Endothelial cell (in vitro differentiated cells): ENCODE results near the gene MCM7. TPM values are rescaled to one million over a fixed set of nuclear protein-coding genes. Genes with fewer than 3 reads are reported as not detected.
A peak's percentile ranks its signal among the peaks of the same experiment; 100 is the strongest.

Source experiments
- DNase-seq: peaks from one replicate; pipeline ENCODE4 v3.0.0; 2021; ENCODE audit warnings: low spot score
- H3K27ac Mint-ChIP-seq: one replicate; pipeline ENCODE4 v1.8.0; 2021; ENCODE audit warnings: mixed read lengths, inconsistent platforms; ENCODE audit not compliant: unreplicated experiment
- H3K27me3 Mint-ChIP-seq: one replicate; pipeline ENCODE4 v1.8.0; 2021; ENCODE audit warnings: mild to moderate bottlenecking, moderate library complexity, mixed read lengths, inconsistent platforms; ENCODE audit not compliant: unreplicated experiment
- H3K36me3 Mint-ChIP-seq: one replicate; pipeline ENCODE4 v1.8.0; 2021; ENCODE audit warnings: mild to moderate bottlenecking, low read depth, mixed read lengths, inconsistent platforms; ENCODE audit not compliant: unreplicated experiment
- H3K4me1 Mint-ChIP-seq: one replicate; pipeline ENCODE4 v1.8.0; 2021; ENCODE audit warnings: mild to moderate bottlenecking, mixed read lengths, inconsistent platforms; ENCODE audit not compliant: unreplicated experiment
- H3K4me3 Mint-ChIP-seq: one replicate; pipeline ENCODE4 v1.8.0; 2021; ENCODE audit warnings: mild to moderate bottlenecking, mixed read lengths, inconsistent platforms; ENCODE audit not compliant: unreplicated experiment
- H3K9me3 Mint-ChIP-seq: one replicate; pipeline ENCODE4 v1.8.0; 2021; ENCODE audit warnings: mixed read lengths, inconsistent platforms; ENCODE audit not compliant: unreplicated experiment
- total RNA-seq: library from RNA; stranded (reverse); fragmentation: NEBNext Ultra II Directional; extraction: Animal tissue kit (Norgen Biotek cat#: 25700); gene quantifications from one replicate; pipeline ENCODE4 v1.2.1, GENCODE V29; 2021; ENCODE audit not compliant: unreplicated experiment
- TF ChIP-seq, protein P1 (sequence below): fragments of 200-600 bp; sonication (generic); IDR thresholded peaks from one replicate; pipeline ENCODE4 v1.5.0; 2021; ENCODE audit warnings: antibody characterized with exemption; ENCODE audit not compliant: unreplicated experiment

Gene MCM7
- total RNA-seq, 1 donor from 2014 or later: 119 TPM

DNA sequence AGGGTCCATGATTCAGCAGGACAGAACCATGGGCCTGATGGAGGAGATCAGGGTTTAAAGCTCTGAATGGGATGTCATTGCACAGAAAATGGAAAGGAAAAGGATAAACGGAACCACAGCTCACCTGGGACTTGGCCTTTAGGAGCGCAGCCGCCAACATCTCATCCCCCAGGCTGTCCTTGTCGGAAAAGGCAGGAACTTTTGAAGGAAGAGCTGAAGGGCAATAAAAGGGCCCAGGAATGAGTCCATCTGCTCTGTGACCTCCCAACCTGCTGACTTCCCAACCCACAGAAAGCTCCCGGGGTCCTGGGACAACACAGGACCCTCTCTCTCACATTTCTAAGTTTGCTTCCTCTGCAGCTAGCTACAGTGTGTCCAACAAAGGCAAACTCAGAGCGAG lies 25.8 kb downstream of the MCM7 start:
- peaks cover 22% of the 10 kb centered on the region for H3K9me3 Mint-ChIP-seq

DNA sequence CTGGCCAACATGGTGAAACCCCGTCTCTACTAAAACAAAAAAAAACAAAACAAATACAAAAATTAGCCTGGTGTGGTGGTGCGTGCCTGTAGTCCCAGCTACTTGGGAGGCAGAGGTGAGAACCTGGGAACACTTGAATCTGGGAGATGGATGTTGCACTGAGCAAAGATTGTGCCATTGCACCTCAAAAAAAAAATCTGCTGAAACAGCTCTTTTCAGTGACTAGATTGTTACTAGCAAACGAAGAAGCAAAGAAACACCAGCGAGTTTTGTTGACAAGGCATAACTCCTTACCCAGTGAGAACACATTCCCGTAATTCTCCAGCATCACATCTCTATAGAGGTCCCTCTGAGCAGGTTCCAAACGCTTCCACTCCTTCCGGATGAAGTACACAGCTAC lies 26.4 kb downstream of the MCM7 start:
- Mint-ChIP-seq H3K27me3 (peaks cover 23% of the 10 kb centered on the region), H3K4me1 (peaks cover 6% of the 10 kb centered on the region), H3K9me3 (peaks cover 23% of the 10 kb centered on the region), H3K27ac (no peak overlapping the region), H3K4me3 (peak overlapping the region; percentile 85), H3K36me3 (peaks cover 82% of the 10 kb centered on the region)
- no peak for DNase-seq
- TF ChIP-seq, protein P1, sequence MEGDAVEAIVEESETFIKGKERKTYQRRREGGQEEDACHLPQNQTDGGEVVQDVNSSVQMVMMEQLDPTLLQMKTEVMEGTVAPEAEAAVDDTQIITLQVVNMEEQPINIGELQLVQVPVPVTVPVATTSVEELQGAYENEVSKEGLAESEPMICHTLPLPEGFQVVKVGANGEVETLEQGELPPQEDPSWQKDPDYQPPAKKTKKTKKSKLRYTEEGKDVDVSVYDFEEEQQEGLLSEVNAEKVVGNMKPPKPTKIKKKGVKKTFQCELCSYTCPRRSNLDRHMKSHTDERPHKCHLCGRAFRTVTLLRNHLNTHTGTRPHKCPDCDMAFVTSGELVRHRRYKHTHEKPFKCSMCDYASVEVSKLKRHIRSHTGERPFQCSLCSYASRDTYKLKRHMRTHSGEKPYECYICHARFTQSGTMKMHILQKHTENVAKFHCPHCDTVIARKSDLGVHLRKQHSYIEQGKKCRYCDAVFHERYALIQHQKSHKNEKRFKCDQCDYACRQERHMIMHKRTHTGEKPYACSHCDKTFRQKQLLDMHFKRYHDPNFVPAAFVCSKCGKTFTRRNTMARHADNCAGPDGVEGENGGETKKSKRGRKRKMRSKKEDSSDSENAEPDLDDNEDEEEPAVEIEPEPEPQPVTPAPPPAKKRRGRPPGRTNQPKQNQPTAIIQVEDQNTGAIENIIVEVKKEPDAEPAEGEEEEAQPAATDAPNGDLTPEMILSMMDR: no peak

More for the DNA sequence above, 25.8 kb downstream of the MCM7 start:
- DNase-seq: no peak
- Mint-ChIP-seq H3K27ac (no peak overlapping the region), H3K4me3 (peak overlapping the region; percentile 85), H3K36me3 (peaks cover 76% of the 10 kb centered on the region), H3K4me1 (peaks cover 11% of the 10 kb centered on the region), H3K27me3 (peaks cover 25% of the 10 kb centered on the region)
- TF ChIP-seq, protein P1: no peak

DNA sequence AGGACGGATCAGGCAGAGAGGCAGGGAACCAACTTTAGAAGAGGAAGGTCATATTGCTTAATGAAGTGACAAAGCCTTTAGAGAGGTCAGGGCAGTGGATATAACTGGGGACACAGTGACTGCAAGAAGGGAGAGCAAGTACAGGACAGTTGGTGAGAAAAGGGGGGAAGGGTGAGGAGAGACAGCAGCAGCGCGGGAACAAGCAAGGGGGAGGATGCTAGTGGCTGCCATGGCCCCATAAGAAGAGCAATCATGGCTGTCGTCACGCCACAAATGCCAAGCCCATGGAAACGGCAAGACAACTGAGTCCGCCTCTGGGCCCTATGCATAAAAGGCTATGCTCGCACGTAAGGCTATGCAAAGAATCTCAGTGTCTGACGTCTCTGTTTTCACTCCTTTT lies 28.7 kb downstream of the MCM7 start:
- Mint-ChIP-seq H3K27me3 (peaks cover 18% of the 10 kb centered on the region), H3K4me3 (peak overlapping the region; percentile 84), H3K9me3 (peaks cover 23% of the 10 kb centered on the region), H3K36me3 (peaks cover 79% of the 10 kb centered on the region), H3K27ac (no peak overlapping the region), H3K4me1 (no peaks in the 10 kb centered on the region)
- TF ChIP-seq, protein P1: no peak
- no peak for DNase-seq

DNA sequence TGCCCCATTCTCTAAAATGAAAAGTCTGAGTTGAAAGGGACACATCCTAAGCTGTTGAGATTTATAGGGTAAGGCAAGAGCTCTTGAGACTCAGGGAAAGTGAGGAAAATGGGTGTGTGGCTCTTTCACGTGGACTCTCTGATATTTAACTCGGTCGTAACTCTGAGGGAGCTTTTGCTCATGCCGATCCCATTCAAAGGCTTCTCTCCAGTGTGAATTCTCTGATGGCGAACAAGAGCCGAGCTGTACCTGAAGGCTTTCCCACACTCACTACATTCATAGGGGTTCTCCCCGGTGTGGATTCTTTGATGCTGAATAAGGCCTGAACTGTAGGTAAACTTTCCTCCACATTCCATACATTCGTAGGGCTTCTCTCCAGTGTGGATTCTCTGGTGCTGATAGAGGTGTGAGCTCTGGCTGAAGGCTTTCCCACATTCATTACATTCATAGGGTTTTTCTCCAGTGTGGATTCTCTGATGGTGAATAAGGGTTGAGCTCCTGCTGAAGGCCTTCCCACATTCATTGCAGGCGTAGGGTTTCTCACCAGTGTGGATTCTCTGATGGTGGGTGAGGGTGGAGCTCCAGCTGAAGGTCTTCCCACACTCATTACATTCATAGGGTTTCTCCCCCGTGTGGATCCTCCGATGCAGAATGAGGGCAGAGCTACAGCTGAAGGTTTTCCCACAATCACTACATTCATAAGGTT lies 30.0 kb downstream of the MCM7 start:
- H3K27me3 Mint-ChIP-seq: peaks cover 18% of the 10 kb centered on the region

DNA sequence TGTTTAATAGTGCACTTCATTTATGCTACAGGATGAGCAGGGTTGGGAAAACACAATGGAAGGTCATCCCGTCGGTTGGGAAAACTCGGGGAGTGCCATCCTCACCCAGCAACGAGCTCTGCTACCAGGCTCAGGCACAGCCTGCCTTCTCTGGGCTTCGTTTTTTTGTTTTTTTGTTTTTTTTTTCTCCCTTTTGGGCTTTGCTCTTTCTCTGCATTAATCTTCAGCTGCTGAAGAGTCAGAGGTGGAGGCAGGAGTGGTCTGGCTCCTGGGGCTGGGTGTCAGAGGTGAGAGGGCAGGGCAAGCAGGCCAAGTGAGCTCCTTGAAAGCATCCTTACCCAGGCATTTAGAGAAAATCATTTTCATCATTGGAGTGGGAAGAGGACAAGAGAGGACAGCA lies 31.2 kb downstream of the MCM7 start:
- Mint-ChIP-seq H3K27ac (no peak overlapping the region), H3K27me3 (peaks cover 13% of the 10 kb centered on the region), H3K36me3 (peaks cover 59% of the 10 kb centered on the region), H3K4me1 (no peaks in the 10 kb centered on the region), H3K9me3 (peaks cover 23% of the 10 kb centered on the region), H3K4me3 (peak overlapping the region; percentile 83)
- no peak for DNase-seq
- TF ChIP-seq, protein P1: no peak

More for the DNA sequence above, 30.0 kb downstream of the MCM7 start:
- Mint-ChIP-seq H3K9me3 (peaks cover 23% of the 10 kb centered on the region), H3K4me1 (no peaks in the 10 kb centered on the region), H3K4me3 (peak overlapping the region; percentile 84), H3K27ac (no peak overlapping the region), H3K36me3 (peaks cover 71% of the 10 kb centered on the region)
- TF ChIP-seq, protein P1: no peak
- no peak for DNase-seq
